NOMO-1 treated with DMSO at 0.1 percent for 48 hours (cell line): Measurements from ENCODE around the gene GHR.

Experiments
- DNase-seq: peaks from one replicate; lab custom pipeline; 2025; ENCODE audit not compliant: unreplicated experiment; lab: John Stamatoyannopoulos, UW

Gene GHR

DNA sequence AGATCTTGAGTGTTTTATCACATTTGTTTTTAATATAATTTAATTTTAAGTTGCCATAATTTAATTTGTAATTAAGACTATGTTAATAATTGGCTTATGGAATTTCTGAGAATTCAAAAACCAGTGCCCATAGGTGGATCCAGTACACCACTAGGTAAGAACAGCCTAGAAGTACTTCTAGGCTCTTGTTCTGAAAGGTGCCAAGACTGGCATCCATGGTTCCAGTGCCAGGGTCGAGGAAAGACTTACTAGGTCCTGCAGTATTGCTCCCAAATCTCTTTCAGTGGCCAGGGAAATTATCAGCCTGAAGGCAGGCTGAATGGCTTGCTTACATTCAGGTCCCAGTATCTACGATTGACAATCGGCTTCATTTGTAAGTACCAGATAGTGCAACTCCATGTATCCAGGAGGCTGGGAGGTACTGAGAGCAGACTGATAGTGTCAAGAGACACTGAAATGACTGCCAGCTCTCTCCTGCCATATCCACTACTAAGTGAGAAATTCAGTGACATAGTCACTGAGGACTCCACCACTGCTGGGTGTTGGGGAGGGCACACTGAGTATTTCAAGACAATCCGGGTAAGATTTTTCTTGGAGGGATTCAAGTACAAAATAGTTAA, 174.2 kb downstream of the GHR start:
- no peak for DNase-seq

DNA sequence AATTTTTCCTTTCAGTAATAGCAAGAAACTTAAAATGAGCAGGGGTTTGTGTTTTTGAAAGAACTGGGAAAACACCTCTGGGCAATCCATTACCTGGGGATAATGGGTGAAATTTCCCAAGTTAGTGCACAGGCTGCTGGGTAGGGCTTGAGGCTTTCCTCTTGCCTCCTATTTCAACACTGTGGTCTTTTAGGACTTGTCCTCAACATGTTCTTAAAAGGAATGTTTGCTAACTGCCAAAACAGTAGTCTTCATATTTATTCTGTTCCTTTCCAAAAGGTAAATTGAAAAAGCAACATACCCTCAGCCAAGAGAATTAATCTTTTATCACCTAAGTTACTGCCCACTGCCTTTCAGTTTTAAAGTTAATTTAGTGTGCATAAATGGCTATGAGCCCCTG, 175.1 kb downstream of the GHR start:
- no peak for DNase-seq

DNA sequence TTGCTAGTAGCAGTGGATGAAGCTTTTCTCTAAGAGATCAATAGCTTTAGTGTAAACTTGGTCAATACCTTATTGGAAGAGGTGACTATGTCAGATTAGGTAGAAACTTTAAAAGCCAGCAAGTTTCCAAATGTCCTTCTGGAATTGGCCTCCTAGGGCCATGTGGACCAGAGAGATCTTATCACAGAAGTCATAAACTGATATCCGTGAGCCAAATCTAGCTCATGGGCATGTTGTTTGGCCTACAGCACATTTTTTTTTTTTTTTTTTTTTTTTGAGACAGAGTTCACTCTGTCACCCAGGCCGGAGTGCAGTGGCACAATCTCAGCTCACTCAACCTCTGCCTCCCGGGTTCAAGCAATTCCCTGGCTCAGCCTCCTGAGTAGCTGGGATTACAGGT, 175.9 kb downstream of the GHR start:
- DNase-seq, result no peak

DNA sequence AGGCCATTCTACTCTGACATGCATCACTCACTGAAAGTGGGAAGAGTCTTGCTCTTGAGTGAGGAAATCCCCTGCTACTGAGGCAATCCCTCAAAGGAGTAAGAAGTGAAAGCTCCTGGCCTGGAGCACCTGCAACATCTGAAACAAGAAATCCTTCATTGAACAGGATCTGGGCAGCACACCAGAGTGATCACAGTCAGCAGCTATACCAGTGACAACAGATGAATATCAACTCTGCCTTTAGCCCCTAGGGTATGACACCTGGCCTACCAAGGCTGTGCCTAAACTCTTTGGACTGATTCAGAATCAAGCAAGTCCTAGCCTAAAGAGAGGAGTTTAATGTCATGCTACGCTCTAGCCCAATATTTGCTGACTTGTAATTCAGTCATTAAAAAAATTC, 177.2 kb downstream of the GHR start:
- no peak for DNase-seq

DNA sequence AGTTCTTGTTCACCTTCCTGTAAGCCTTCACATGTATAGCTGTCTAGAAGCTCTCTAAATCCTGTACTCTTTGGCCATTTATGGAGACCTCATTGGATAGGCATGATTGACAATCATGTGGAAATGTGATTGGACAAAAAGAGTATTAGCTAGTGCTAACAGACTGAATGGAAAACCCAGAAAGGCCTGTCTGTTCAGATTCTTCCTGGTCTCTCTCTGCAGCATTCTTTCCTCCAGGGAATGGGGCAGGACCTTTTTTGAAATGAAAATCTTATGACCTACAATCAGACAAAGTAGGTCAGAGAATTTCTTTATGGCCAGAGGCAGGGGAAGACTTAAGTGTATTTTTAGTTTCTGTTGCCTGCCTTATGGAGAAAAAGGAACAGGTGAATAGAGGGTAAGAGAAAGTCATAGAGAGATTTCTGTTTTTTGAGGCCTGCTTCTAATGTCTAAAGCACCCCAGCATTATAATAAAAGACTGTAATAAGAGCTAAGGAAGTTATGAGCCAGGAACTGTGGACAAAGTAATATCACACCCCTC, 181.0 kb downstream of the GHR start:
- DNase-seq, result no peak

DNA sequence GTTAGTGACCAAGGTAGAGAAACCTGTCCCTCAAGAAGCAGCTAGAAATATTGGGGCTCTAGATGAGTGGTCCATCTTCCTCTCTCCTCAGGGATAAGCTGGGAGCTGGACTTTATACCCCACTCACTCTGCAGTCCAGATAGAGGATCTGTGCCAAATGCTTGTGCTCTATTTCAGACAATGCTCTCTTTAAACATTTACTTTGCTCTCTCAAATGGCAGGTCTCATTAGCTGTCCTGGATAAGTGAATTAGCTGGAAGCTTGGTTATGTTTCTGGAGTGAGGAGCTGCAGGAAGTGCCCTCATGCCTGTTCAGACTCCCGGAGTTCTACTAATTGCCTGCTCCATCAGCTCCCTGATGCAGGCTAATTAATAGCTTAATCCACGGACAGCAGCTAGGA, 182.3 kb downstream of the GHR start:
- no peak for DNase-seq

DNA sequence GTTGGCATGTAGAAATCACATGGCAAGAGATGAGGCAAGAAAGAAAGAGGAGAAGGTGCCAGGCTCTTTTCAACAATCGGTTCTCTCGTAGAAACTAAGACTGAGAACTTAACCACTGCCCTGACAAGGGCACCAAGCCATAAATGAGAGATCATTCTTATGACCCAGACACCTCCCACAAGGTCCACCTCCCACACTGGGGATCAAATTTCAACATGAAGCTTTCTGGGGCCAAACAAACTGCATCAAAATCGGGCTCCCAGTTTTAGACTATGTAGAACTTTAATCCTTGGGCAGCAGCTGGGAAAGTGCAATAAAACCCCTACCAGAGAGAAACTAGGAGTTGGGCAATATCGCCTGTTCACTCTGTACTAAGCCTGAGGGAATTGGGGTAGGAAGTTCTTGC, 183.2 kb downstream of the GHR start:
- DNase-seq, result no peak

DNA sequence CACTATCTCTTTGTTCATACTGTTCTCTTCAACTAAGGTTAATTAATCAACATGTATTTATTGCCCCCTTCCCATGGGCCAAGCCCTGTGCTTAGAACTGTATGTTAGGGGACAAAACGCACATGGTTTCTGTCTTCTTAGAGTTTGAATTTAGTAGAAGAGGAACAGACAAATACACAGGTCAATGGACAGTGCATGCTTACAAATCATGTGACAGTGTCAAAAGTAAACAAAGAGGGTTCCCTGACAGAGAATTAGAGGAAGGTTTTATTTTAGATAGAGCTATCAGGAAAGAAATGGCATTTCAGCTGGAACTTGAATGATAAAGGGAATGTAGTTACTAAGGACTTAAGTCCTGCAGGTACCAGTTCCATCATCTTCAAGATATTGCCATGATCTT, 188.2 kb downstream of the GHR start:
- no peak for DNase-seq

DNA sequence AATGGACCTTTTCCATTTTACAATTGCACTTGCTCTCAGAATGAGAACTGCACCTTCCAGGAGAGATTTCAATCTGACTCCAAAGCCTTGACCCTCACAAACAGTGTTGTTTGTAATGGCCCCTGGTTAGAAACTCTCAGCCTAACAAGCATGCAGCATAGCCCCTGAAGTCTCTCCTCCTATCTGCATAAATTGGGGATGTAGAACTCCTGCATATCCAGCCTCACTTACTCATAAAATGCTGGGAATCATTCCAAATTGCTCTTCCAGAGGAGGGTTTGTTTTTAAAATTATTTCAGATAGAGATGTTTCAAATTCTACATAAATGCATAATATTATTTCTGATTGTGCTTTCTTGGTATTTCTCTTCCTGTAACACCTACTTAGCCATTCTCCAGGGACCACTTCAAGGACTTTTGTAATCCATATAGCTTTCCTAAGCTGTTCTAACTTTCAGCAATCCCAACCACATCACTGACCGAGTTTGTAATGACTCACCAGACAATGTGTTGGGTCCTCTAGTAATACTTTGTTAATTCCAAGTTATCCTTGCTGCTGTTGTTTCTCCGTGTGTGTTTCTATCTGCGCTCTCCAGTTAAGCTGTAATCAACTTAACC, 189.6 kb downstream of the GHR start:
- no peak for DNase-seq

DNA sequence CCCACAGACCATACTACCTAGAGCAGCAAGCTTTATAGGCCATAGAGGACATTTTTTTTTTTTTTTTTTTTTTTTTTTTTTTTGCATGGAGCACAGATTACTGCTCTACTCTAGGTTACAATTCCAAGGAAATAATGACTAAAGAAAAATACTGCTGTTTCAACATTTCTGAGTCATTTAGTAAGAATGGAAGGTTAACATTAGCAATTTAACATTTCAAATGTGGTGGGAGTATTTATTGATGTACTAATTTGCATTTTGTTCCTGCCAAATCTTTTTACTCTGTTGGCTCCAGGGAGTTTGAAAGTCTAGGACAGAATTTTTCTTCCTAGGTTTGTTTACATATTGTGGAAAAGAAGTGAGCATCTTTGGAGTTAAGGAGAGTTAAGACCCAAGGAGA, 191.3 kb downstream of the GHR start:
- DNase-seq, result no peak

DNA sequence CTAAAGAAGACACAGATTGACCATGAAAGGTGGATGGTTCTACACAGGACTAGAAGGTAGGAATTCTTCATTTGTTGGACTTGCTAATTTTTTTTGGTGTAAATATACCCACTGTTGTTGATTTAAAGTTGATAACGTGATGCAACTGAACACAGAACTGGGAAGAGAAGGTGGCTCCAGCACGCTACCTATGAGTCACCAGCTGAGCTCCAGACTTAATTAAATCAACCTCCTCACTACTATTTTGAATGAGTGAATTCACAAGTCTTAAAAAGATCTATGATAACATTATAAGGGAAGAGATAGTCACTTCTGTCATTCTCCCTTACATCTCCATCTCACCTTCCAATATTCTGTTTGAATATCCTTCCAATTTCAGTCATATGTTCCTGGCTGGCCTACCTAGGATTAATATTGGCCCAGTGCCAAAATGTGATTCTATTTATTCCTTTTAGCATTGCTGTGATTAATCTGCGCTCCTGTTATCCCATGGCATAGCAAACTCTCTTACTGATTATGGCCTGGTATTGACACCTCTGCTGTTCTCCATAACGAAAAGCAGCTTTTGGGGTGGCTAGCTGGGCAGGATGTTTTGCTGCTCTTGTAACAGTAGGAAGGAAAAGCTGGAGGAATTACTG, 197.5 kb downstream of the GHR start:
- DNase-seq, result peak; percentile 11

DNA sequence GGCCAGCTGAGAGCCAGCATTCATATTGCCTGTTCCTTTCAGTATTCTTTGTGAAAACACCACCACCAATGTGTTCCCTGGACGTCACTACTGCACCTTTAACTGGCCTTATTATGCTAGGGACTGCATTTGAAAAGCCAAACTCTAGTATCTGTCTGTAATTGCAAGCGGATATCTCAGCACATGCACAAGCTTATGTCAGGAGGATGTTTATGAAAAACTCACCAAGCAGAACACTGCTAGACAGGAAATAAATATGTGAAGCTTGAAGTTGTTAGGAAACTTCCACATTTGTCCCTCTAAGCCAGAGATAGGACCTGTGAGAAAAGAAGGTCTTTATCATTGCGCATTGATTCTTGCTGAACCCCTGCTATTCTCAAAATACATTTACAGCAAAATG, 198.0 kb downstream of the GHR start:
- DNase-seq, result peak; percentile 85

DNA sequence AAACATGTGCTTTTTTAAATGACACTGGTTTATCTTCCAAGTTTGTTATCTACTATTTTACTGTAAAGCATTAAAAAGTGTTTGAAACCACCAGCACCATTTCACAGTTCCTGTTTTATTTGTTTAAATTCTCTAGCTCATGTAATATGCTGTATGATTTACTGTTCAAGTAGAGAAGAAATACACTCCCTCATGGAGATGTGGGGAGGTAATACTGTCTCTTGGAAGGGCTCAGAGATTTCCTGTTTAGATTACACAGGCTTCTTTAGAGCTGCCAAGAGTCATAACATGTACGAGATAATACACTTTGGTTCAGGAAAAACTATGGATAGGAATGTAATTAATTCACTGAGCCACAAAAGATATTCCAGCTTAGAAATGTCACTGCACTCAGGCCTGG, 198.4 kb downstream of the GHR start:
- DNase-seq, result peak; percentile 85

DNA sequence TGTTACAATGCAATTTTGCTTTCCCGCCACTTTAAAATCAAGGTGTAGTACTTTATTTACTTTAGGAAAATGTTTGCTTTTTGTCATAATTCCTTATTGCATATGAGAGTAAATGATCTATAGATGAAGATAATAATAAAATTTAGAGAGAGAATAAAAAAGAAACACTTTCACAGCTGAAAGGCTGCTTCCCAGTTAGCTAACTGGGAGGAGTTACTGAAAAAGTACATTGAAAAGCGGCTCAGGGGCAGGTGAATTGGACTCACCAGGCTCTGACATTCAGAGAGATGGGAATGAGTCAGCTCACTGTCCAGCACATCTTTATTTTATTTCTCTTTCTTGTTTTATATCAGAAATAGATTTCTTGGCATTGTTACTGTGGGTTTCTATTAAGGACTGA, 201.7 kb downstream of the GHR start:
- no peak for DNase-seq

DNA sequence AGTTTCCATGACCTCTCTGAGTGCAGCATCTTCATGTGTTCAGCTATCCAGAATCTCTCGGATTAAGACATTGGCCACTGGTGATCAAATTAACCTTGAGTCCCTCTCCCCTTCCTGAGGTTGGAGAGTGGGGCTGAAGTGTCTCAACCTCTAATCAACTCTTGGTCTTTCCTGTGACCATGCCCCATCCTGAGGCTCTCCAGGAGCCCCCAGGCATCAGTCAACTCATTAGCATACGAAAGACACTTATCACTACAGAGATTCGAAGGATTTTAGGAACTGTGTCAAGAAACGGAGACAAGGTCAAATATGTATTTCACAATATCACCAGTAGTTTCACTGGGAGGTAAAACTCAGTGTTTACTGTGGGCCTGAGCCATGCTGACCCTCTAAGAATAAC, 203.2 kb downstream of the GHR start:
- DNase-seq, result no peak

DNA sequence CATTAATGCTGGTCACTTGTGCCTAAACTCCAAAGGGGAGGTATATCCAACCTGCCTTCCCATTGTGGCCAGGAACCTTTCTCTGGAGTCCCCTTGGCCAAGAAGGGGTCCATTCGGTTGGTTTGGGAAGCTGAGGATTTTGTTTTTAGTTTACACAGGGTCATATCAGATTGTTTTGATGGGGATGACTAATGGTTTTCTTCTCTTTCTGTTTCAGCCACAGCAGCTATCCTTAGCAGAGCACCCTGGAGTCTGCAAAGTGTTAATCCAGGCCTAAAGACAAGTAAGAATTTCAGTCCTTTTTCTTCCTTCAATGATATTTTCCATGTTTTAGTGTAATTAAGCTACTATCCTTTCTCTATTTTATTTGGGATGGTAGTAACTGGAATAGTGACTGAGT, 205.6 kb downstream of the GHR start:
- no peak for DNase-seq

DNA sequence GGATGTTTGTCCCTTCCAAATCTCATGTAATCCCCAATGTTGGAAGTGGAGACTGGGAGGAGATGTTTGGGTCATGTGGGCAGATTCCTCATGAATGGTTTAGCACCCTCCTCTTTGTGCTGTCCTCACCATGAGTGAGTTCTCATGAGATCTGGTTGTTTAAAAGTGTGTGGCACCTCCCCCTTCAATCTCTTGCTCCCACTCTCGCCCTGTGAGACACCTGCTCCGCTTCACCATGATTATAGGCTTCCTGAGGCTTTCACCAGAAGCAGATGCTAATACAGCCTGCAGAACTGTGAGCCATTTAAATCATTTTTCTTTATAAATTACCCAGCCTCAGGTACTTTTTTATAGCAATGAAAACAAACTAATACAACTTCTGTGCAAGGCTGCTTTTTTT, 206.0 kb downstream of the GHR start:
- DNase-seq, result no peak

DNA sequence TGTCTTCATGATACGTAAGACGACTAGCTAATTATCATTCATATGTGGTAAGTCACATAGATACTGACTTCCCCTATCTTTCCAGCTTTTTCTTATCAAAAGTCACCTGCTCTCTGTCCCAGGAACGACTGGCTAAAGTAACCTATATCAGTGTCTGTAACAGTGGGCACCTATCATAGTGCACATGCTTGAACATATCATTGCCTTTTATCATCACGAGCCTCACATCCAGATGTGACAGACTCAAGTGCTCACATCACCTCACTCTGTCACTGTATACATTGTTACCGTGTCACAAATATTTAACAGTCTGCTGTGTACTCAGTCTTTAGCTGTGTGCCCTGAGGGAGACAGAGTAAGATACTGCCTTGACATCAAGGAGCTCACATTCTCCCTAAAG, 208.0 kb downstream of the GHR start:
- peak; percentile 35 for DNase-seq

DNA sequence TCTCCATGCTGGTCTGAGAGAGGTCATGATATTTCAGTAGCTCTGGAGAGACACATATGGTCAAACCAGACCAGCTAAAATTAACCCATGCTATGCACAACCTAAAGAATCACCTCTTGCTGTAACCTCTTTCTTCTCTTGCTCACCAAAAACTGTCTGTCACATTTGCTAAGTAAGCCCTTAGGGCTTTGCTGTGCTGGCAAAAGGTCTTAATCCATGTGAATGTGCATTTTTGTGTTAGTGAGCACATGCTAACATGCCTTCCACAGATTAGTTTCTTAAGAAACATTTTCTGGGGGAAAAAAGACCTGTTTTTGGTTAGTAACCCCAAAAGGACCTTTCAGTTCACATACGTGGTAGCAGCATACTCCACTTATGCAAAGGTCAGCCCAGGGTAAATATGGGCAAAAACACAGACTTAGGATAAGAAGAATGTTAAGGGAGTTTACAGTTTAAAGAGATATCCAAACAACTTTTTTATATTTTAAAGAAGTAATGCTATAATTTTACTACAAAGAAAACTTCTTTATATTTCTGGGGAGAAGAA, 209.2 kb downstream of the GHR start:
- DNase-seq, result no peak

DNA sequence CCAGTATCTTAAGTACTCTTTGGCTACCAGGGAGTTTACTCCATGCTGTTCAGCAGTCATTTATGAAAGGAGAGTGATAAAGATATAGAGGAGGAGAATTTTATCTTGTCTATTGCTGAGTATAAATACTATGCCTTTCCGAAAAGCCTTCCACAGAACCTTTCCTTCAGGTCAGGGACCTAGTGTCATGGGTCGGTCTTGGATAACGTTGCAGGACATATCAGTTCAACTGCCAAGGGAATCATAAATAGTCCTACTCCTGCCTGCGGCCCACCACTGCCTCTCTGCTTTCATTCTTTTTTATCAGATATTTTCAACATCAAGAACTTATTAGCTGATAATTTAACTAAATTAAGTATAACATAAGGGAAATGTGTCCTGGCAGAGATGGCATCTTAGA, 211.3 kb downstream of the GHR start:
- no peak for DNase-seq

DNA sequence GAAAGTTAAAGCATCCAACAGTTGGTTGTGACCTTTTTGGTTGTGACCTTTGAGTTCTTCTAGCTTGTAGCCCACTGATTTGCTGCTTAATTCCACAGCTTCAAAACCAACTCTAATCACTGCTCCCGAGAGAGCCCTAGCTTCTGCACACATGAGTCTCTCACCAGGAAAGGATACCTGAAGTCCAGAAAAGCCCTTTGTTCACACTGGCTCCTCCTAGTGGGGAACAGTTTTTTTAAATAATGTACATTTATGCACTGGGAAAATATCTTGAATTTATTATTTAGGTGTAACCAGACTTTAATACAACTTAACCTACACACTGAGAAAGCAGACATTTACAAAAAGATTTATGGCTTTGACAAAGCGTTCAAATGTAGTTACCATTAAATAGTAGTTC, 213.2 kb downstream of the GHR start:
- peak; percentile 5 for DNase-seq

DNA sequence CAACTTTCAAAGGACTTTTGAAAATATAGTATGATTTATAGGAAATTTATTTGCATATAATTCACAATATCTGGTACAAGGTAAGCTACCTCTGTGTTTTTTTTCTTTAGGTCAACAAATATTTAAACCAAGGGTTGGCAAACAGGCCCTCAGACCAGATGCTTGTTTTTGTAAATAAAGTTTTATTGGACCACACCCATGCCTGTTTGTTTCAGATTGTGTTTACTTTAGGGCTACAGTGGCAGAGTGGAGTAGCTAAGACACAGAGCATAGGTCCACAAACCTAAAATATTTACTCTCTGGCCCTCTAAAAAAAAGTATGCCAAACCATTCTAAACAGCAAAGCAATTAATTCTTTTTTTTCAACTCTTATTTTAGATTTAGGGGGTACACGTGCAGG, 213.7 kb downstream of the GHR start:
- DNase-seq, result no peak
